ENCODE results near the gene TSC2.

GRCh38 chr16:2028620-2029220 lies 19.1 kb upstream of the TSC2 start:
- TF ChIP-seq CTCF (IDR thresholded peaks at IDR 0.05; ENCODE audit: poor library complexity) (no peak), EZH2phosphoT487 (IDR thresholded peaks at IDR 0.05; ENCODE audit: low read depth, severe bottlenecking, unreplicated experiment) (no peak)

Data from hepatocyte (in vitro differentiated cells).